SIG-M5 (cell line): ENCODE data around the gene WFIKKN1.

Experiments
- DNase-seq: peaks from one replicate; lab custom pipeline; 2025; lab: John Stamatoyannopoulos, UW

WFIKKN1 gene

GRCh38 chr16:637081-638018 lies 6.6 kb downstream of the WFIKKN1 start:
- DNase-seq = no peak

DNA sequence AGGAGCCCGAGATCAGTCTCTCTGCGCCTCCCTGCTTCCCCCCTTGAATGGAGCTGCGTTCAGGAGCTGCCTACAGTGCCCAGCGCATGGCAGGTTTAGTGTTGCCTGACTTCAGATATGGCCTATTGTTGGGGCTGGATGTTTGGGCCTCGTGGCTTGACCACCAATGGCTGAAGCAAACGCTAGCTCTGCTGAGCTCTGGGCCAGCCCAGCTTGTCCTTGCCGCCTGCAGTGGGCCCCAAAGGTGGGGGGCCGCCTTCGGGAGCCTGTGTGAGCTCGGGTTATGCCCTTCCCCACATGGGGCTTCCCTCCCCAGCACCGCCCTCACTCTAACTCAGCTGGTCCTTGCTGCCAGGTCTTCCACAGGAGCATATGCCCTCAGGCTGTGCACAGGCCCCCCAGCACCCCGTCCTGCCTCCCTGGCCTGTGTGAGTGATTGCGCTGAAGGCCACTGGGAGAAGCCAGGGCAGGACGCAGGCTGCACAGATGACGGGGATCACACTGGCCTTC lies 7.3 kb downstream of the WFIKKN1 start:
- no peak for DNase-seq

DNA sequence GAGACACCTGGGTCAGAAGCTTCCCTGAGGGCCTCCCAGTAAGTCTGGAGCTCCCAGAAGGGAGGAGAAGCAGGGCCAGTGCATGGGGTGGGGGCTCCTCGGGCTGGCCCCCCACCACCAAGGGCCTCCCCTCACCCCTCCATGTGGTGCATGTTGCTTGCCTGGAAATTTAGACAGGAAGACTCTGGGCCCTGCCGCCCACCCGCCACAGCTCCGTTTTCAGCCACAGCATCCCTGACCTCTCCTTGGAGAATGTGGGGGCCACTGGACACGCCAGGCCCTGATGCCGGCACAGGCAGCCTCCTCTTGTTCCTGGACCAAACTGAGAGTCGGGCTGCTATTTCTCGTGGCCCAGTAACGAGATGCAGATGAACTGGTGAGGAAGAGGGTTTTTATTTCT lies 8.1 kb downstream of the WFIKKN1 start:
- DNase-seq = no peak

GRCh38 chr16:640614-641013 lies 9.8 kb downstream of the WFIKKN1 start:
- DNase-seq = no peak

- peak; percentile 7 for DNase-seq
These were observed 10.8 kb downstream of the WFIKKN1 start, which contains the start of gene MCRIP2 for GRCh38 chr16:641326-642188. MCRIP2 (plus strand) TSS chr16:641828; CDS start chr16:641992, 164 bp downstream.

- no peak for DNase-seq
These were observed 11.6 kb downstream of the WFIKKN1 start for GRCh38 chr16:642189-643049.

- no peak for DNase-seq
These were observed 12.2 kb downstream of the WFIKKN1 start for GRCh38 chr16:643050-643368.

- DNase-seq = no peak
These were observed 13.8 kb downstream of the WFIKKN1 start for GRCh38 chr16:644556-644955.

DNA sequence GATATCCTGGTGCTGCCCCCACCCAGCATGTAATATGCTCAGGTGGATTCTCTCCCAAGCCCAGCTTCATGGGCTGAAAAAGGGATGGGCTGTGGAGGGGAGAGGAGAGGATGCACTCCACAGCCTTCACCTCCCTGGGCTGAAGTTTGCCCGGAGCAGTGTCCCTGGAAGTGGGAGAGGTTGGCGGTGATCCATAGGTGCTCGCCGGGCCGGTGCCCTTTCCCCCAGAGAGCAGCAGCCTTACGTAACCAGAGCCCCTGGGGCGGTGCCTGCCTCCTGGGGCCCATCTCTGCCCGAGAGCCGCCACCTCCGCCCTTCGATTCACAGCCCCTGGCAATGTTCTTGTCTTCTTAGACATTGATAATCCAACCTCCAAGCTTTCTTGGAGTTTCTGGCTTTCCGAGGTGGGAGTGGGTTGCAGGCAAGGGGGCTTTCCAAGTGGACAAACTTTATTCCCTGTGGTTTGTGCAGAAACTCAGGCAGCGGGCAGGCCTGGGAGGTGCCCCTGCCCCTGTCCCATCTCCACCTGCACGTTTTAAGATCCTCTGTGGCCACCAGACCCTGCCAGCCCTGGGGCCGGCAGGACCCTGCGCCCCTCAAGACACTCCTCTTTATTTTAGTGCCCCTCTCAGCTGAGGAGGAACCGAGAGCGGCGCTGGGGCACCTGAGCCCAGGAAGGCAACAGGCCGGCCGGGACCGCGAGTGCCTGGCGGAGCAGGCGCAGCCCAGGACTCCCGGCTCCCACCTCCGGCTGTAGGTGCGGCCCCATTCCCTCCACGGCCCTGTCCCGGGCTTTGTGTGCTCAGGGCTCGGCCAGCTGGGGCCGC lies 15.3 kb downstream of the WFIKKN1 start:
- no peak for DNase-seq

- DNase-seq = no peak
These were observed 15.9 kb downstream of the WFIKKN1 start for GRCh38 chr16:646679-647172.

DNA sequence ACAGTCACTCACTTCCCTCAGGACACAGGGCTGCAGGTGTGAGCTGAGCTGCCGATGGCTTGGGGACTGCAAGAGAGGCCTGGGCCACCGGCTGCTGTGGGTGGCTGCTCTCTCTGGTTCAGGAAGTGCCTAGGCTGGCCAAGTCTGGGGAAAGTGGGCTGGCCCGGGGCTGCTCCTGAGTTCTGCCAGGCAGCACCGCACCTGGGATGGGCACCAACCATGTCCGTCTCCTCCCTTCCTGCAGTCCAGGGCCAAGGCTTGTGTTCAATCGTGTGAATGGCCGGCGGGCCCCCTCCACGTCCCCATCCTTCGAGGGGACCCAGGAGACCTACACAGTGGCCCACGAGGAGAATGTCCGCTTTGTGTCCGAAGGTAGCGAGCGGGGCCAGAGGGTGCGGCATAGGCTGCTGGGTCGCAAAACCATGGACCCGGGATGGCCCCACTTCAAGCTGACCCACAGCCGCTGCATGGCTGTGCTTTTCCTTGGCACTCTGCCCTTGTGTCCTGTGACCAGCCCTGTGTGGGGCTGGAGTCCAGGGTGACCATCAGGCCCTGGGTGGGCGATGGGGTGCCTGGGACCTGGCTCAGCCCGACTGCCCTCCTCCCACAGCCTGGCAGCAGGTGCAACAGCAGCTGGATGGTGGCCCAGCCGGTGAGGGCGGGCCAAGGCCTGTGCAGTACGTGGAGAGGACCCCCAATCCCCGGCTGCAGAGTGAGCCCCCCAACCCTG lies 16.6 kb downstream of the WFIKKN1 start:
- no peak for DNase-seq

- no peak for DNase-seq
These were observed 17.4 kb downstream of the WFIKKN1 start for GRCh38 chr16:648071-648780.

GRCh38 chr16:648781-649589 lies 18.2 kb downstream of the WFIKKN1 start, which contains the start of gene WDR90:
WDR90 (plus strand) TSS chr16:649365; CDS start chr16:649417, 52 bp downstream.
- peak; percentile 26 for DNase-seq

DNA sequence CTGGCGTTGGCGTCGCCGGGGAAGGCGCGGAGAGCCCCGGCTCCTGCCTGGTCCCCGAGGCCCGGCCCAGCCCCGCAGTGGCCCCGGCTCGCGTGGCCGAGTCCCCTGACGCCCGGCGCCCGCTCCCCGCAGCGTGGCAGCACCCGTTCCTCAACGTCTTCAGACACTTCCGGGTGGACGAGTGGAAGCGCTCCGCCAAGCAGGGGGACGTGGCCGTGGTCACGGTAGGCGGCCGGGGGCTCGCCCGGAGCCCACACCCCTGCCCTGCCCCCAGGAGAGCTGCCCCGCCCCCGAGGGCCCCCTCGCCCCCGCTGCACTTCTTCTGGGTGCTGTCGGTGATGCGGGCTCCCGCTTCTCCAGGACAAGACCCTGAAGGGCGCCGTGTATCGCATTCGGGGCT lies 18.8 kb downstream of the WFIKKN1 start:
- no peak for DNase-seq

- DNase-seq = no peak
These were observed 21.1 kb downstream of the WFIKKN1 start for GRCh38 chr16:651844-652243.

DNA sequence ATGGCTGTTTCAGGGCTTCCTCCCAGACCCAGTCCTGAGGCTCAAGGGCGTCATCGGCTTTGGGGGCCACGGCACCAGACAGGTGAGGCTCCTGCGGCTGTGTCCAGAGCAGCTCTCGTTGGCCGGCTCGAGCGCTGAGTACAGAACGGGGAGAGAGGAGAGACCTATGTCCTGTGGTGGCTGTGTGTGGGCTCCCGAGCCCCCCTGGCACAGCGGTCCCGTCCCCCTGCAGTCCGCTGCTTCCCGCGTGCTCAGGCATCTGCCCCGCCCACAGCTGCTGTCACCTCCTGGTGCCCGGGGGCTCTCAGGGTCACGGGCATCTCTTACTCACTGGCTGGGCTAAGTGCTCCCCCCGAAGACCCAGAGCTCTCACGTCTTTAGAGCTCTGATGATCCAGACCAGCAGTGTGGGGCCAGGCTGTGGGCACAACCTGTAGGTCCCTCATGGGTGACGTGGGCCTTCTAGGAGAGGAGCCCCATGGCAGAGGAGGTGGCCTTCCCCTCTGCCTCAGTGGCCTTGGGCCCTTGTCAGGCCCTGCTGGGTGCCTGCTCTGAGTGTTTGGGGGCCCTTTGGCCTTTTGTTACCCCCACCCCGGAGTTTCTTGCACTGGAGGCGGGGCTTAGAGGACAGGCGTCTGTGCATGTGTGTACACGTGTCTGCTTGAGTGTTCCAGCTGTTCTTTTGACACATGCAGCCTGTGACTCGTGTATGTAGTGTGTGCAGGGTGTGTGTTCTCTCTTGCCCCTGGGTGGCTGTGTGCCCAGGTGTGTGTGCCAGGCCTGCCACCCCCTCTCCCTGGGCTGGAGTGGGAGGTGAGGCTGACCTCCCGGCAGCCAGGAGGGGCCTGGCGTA lies 21.9 kb downstream of the WFIKKN1 start:
- no peak for DNase-seq

DNA sequence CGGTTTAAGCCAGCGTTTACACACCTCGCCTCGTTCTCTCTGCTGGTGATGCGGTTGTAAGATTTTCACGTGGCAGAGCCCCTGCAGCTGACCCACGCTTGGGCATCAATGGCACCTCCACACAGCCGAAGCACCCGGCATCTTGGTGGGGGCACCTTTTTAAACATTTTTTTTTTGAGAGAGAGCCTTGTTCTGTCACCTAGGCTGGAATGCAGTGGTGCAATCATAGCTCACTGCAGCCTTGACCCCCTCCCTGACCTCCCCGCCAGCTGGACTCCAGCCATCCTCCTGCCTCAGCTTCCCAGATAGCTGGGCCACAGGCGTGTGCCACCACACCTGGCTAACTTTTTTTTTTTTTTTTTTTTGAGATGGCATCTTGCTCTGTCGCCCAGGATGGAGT lies 23.2 kb downstream of the WFIKKN1 start:
- DNase-seq = no peak
